ENCODE data around the gene TMEM232.

- TF ChIP-seq CTCF (conservative IDR thresholded peaks at IDR 0.05; ENCODE audit: low read depth, low read length) (no peak), ELK1 (IDR thresholded peaks at IDR 0.05; ENCODE audit: borderline replicate concordance, low read depth, low read length) (no peak), RFX5 (IDR thresholded peaks at IDR 0.05; ENCODE audit: low read depth, low read length) (no peak), POLR2A (IDR thresholded peaks at IDR 0.05; ENCODE audit: low read depth, low read length) (no peak), RAD21 (IDR thresholded peaks at IDR 0.05; ENCODE audit: low read length) (no peak), MAFK (IDR thresholded peaks at IDR 0.05; ENCODE audit: low read depth, low read length) (no peak)
Measured at GRCh38 chr5:110377361-110377760, 349.1 kb downstream of the TMEM232 start.
